CD4-positive, alpha-beta T cell treated with Interleukin-21 for 1 hour (primary cell): ENCODE results near the gene APBB2.

Experiments used
- DNase-seq: peaks from one replicate; pipeline ENCODE4 v3.0.0-alpha.2; 2020

The APBB2 gene

DNA sequence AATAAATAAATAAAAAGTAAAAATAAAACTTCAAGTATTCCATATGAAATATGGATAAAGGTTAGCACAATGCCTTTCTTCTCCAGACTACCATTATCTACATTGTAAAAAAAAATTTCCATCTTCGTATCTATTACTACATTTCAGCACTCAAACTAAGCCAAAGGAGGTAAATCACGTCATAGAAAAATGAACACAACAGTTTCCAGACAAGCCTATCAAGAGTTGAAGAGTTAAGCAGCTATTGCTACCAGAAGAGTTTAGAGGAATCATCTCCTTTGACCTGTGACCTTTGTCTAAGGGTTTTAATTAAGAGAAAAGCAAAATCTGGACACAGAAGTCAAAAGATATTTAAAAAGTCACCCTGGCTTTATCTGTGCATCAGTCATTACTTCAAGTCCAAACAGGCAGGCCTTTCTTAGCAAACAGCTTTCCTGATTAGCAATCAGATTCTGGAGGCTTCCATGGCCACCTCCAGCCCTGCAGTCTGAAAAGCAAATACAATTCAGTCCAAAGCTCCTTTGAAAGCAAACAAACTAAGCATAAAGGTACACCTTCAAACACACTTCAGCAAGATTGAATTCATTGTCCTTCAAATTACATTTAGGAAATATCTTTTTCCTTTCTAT is 82.2 kb downstream of the APBB2 start:
- DNase-seq = no peak

DNA sequence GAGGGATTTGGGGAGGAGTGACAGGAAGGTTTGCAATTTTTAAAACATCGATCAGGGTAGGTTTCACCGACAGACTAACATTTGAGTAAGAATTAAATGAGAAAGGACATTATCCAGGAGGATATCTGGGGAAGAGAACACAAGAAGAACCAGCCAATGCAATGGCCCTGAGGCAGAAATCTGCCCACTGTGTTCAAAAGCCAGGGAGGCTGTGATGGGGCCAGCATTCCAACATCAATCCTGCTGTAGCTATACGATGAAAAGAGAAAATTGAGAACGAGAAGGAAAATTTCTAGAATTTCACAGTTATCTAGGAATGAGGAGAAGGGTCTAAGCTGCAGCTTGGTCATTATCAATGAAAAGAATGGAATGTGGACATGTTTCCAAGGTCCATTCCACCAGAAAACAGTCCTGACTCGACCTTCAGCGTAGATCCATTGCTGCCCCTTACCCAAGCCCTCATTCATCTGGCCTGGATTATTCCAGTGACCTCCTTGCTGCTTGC is 84.4 kb downstream of the APBB2 start:
- DNase-seq = no peak

DNA sequence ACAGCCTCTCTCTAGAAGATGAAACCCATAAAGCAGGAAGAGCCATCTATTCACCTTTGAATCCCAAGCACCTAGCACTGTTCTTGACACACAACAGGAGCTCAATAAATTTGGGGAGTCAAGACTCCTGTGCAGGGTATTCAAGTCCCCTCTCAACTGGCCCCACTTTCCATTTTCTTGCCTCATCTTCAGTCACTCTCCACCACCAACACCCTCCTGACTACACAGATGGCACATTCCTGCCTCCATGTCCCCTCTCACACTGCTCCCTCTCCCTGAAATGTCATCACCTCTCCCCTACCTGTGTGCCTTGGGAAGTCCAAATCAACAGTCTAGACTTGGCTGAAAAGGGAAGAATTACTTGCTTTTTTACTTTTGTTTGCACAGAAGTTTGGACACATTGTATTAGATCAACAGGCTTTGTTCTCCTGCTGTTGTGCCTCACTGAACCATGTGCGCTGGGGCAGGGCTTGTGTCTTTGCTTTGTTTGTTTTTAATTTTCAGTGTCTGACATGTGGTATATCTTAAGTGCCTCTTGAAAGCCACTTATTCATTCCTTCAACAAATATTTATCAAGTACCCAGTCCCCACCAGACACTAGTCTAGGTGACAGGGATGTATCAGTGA is 85.1 kb downstream of the APBB2 start:
- DNase-seq = no peak

DNA sequence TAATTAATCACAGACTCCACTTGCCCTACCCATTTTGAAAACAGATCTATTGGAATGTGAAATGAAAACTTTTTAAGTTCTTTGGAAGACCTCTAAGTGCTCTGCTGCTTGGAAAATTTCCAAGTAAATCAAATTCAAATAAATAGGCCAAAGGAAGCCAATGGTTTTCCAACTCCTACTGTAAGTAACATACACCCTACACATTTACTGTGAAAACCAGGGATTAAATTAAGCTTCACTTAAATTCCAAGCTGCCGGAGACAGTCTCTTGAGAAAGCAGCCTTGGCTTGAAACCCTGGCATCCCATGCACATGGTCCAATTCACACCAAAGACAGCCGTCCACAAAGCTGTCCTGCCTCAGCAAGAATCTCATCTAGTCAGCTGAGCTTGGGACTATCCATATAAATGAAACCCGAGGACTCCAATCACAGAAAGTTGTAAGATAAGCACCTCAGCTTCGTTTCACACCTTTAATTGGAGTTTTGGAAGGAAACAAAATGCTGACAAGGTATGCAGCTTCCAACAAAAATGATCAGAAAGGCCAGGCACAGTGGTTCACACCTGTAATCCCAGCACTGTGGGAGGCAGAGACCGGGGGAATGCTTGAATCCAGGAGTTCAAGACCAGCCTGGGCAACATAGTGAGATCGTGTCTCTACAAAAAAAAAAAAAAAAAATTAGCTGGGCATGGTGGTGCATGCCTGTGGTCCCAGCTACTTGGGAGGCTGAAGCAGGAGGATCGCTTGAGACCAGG is 88.6 kb downstream of the APBB2 start:
- DNase-seq = no peak

DNA sequence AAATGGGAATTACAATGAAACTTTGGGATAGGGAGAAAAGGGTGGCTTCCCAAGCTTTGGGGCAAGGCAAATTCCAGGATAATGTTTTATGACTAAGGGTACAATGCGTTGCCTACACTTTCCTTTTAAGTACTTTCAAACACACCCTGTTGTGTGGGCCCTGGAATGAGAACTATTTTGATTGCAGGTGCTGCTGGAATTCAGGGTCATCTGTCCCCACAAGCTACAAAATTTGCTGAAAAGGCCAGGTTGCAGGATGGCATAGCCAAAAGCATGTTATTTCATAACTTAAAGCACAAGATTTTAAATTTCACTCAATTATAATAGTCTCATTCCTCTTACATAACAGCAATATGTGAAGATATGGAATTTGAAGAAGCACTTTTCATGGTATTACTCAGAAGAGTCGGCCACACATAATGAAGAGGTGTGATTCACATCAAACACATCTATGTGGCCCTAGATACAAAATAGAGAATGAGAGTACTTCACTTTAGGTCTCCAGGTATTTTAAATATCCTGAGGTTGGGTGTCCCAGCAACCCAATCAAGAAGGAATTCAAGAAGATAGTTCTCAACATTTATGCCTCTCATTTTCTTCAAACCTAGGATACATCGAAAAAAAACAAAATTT is 89.3 kb downstream of the APBB2 start:
- DNase-seq = no peak

DNA sequence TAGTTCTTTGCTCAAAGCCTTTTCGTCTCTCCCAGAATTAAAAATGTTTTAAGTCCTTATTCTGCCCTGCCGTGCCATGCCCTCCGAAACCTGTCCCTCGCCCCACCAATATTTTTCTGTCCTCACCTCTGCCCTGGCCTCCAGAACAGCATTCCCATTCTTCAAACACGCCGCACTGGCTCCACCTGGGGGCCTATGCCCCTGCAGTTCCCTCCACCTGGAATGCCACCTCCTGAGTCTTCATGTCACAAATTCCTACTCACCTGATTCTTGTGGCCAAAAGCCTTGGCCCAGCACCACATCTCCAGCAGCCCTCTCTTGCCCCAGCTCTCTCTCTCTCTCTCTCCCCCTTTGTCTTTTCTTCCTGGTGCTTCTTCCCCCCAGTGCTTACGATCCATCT is 91.6 kb downstream of the APBB2 start:
- no peak for DNase-seq

DNA sequence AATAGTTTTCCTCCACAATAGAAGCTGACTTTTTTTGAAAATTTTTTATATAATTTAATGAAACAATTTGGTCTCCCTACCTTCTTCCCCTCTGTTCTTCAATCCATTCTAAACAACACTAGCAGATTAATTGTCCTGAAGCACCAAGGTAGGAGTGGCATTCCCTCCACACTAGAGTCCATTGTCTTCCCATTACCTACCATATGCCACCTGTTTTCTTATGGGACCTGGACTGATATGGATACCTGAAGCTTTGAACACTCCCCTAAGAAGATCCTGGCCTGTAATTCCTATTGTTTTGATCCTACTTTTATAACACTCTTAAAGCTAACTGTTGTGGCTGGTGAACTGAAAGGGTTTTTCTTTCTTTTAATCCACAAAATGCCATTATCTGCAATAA is 92.0 kb downstream of the APBB2 start:
- DNase-seq = no peak

DNA sequence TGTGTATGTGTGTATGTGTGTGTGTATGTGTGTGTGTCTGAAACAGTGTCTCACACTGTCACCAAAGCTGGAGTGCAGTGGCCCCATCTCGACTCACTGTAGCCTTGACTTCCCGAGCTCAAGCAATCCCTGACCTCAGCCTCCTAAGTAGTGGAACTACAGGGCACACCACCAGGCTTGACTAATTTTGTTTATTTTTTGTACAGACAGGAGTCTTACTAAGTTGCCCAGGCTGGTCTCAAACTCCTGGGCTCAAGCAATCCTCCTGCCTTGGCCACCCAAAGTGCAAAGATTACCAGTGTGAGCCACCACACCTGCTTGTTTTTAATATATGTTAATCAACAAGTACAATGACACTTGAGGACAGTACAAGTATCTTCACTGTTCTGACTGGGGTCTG is 92.4 kb downstream of the APBB2 start:
- DNase-seq = no peak

DNA sequence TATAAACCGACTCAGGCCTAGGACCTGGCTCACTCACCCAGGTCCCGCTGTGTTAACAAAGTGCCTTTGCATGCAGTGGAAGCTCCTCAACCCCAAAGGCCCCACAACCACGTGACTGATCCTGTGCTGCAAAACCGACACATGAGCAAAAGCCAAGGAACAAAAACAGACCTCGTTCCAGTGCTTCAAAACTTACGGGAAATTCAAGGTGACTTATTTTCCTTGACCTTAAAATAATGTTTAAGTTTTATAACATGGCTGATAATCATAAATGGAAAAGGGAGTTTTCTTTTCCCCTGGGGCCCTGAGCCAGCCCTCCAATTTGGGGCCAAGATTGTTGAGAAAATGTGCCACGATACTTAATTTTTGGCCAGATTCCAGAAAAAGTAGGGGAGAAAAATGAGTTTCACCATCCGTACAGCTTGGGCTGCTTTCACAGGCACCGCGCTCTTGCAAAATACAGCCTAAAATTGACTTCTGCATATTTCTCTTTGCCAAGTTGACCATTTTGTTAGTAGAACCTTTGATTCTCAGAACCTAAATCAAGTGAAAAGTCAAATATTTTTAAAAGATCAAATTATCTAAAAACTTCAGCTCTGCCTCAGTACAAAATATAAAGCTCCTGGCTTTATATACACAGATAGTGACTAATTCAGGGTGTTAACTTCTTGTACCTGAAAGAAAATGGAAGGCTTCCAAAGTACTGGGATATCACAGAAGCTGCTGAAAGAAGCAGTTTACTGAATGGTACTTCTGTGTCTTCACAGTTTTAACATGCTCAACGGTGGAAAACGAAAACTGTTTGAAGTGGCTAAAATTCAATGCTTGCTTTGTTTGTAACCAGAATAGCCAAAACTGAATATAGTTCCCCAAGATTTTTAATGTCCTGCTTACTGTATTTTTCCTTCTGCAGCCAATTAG is 93.8 kb downstream of the APBB2 start:
- no peak for DNase-seq

DNA sequence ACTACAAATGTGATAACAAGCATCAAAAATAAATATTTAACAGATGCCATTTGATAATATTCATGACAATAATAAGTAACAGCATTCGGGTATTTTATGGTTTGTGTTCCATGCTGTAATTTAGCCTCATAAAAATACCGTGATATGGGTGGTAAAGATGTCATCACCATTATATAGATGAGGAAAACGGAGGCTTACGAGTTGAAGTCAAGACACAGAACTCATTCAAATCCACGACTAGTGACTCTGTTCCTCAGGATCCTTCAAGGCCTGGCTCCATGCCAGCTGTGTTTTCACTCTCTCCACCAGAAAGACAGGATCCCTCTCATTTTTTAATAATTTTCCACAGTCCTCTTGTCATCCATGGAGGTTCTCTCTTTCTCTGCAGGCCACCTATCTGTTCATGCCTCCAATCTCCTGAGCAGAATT is 94.5 kb downstream of the APBB2 start:
- DNase-seq = no peak

DNA sequence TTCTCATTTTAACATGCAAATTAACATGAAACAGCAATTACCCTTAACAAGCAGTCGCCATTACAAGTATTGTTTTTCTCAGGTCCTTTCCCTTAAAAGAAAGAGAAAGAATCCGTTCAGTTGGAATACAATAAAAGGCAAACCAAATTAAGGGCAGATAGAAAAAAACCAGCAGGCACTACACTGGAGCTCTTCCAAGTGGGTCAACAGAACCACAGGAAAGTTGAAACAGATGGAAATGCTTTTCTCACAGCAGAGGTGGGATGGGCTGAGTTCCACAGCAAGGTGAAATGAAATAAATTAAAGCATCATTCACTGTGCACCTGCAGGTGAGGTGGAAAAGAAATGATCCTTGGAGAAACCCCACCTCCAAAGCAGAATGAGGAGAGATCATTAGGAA is 102.6 kb downstream of the APBB2 start:
- no peak for DNase-seq

DNA sequence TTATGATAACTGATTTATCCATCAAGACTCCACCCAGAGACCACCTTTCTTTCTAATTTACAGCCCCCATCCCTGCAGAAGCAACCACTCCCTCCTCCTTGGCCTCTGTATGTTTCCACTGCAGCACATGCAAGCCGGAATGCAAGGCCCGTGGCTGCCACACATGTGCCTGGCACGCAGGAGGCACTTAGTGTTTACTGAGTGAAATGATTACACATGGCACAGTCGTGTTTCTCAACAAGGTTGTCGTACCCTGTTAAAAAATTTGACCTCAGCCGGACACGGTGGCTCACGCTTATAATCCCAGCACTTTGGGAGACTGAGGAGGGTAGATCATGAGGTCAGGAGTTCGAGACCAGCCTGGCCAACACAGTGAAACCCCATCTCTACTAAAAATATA is 104.3 kb downstream of the APBB2 start:
- no peak for DNase-seq

DNA sequence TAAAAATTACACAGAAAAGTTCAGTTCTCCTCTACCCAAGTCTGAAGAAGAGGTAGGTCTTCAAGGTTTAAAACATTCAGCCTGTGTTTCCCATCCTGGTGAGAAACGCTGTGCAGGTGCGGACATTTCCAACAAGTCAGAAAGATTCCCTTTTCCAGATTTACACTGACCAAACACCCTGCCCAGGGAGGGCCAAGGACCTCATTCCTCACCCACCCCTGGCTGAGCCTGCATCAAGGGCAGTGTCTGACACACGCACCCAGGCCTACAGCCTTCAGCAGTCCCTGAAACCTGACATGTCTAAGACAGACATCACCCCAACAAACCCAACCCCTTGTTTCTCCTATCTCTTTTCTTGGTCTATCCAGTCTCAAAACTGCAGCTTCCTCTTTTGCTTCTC is 105.9 kb downstream of the APBB2 start:
- no peak for DNase-seq

DNA sequence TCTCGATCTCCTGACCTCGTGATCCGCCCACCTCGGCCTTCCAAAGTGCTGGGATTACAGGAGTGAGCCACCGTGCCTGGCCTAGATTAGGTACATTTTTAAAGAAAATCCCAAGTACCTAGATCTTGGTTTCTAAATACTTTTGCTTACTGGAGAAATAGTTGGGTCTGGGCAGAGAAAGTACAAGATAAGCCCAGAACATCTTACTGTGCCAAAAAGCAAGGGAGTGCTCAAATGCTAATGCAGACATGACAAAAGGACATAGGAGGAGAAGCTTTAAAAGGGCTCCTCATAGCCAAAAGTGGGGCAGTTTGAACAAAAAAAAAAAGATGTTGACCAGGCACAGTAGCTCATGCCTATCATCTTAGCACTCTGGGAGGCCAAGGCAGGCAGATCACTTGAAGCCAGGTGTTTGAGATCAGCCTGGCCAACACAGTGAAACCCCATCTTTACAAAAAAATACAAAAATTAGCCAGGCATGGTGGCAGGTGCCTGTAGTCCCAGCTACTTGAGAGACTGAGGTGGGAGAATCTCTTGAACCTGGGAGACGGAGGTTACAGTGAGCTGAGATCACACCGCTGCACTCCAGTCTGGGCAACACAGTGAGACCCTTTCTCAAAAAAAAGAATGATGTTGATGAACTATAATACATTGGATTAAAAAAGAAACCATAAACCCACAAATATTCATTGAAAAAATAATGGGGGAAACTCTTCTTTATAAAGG is 107.5 kb downstream of the APBB2 start:
- no peak for DNase-seq

DNA sequence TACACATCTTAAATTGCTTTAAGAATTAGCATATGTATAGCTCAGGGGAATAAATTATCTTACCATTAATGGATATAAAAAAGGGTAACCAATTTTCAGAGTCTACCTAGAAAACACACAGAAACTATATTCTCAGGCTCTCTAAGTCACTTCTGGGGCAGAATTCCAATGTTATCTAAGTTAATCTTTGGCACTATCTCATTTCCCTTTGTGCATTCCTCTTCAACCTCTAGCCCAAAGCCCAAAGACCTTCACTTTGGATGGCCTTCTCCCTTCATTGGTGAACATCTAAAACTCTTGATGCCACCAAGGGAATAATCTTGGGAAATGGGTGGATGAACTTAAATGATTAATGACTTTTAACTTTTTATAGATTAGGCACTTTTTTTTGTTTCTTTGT is 108.3 kb downstream of the APBB2 start:
- no peak for DNase-seq

DNA sequence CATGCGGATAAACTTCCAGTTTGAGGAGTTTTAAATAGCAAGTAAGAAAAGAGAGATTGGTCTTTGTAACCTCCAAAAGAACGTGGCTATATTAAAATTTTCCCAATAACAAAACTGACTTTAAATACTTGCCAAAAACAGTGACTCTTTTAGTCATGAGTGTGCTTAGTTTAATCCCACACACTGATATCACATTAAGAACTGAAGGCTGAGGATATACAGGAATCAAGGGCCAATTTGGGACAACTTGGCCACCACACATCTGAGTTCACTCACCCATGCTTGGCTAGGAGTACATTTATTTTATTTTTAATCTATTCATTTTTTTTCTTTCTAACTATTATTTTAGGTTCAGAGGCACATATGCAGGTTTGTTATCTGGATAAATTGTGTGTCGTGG is 110.2 kb downstream of the APBB2 start:
- no peak for DNase-seq

DNA sequence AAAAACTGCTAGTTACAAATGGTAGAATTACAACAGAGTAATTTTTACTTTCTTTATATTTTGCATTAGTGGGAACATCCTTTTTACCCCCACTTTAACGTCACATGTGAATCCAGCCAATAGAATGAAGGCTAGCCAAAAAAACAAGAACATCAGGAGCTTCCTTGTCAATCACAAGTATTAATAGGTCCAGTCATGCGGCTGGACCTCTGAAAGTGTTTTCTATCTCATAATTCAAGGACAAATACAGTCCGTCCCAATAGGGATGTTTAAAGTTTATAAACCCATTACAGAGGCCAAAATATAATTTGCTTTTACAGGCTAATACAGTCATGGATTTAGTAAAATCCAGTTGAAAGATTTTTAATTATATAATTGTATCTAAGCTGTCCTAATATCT is 110.7 kb downstream of the APBB2 start:
- DNase-seq = no peak

DNA sequence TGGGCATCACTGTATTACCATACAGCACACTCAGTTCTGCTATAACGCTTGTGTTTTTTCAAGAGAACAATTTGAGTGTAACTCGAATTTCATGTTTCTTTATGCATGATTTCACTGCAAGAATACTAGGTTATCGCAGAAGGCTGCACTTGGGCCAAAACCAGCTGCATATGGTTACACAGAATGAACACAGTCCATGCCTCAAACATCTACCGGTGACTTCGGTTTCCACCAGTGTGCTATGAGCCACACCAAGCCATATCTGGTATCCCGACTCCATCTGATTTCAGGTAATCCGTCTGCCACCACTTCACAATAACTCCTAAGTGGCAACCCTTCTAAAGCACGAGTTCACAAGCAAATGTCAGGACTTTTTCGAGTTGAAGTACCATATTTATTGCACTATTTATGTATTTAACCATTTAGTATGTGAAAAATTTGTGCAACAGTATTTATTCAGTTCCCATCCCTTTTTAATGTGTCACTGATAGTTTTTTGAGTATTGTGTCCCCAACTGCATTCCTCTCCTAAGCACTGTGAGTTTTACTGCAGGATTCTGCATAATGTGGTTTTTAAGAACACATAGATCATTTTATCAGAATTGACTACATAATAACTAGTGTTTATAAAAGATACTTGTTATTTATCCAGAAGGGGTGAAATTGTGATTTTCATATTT is 111.8 kb downstream of the APBB2 start:
- no peak for DNase-seq

DNA sequence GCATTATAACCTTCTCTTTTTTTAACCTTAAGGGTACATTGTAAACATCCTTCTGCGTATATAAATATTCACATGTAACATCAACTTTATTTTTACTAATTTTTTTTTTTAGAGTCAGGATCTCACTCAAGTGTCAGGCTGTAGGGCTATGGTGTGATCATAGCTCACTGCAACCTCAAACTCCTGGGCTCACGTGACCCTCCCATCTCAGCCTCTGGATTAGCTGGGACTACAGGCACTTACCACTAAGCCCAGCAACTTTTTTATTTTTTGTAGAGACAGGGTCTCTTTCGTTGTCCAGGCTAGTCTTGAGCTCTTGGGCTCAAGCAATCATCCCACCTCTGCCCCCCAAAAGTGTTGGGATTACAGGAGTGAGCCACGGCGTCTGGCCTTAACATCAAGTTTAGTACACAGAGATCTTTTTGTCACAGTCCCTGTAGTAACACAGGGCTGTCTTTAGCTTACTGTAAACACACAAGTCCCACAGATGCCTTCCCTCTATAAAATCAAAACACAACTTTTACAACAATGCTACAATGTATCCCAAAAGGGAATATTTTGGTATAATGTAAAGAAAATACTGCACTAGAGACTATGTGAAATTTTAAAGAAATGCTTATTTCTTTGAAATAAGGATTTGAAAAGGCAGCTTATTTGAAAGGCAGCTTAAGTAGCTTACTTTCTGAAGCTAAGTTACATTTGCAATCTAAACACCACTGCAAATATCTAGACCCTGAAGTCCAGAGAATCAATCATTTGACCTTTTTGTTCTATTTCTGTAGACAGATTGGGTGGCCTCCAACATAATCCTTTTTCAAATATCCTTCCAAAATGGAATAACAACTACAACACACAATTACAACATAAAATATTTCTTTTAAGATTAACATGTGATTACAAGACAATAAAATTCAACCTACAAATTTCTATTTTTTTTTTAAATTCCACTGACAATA is 116.0 kb downstream of the APBB2 start:
- no peak for DNase-seq

DNA sequence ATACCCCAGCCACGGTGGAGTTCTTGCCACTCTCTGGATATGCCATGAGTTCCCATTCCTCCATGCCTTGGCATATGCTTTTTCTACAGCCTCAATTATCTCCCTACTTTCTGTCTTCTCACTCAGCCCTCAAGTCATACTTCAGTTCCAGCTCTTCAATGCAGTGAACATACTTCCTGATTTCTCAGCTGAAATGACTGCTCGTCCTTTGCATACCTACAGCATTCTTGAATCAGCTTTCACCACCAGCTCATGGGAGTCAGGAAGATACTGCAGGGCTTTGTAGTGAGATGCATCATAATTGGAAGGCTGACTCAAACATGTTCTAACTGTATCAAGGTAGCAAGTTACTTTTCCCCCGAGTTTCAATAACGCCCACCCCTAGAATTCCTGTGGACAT is 118.4 kb downstream of the APBB2 start:
- DNase-seq = no peak
